Activated CD8-positive, alpha-beta memory T cell treated with anti-CD3 and anti-CD28 coated beads for 48 hours (primary cell): Measurements from ENCODE around the gene MBNL1.
"Not testable (repeated sequence)": the region's sequence is repeated elsewhere in the genome, so short reads cannot be mapped to it uniquely, and the experiment has no call there.

ENCODE experiments used
- DNase-seq, 3 experiments: peaks; one replicate each; pipeline ENCODE4 v3.0.0-alpha.2; 2020; ENCODE audit warnings: low read depth in 2 of 3, low spot score in 2 of 3

MBNL1 gene

DNA sequence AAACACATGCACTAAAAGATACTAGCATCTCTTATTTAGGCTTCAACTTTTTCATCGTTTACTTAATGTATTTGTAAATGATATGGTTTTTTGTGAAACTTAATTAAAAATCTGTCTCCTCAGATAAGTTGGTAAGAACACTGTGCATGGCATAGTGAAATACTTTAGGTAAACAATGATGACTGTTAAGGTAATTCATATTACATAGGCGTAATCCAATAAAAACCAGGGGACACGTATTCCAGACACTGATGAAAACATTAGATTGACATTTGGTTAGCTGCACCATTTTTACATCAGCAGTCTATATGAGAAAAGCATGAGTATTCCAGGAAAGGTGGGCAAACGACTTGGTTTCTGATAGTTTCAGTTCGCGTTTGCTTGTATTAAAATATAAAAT is 170.0 kb downstream of the MBNL1 start:
- no peak for DNase-seq

DNA sequence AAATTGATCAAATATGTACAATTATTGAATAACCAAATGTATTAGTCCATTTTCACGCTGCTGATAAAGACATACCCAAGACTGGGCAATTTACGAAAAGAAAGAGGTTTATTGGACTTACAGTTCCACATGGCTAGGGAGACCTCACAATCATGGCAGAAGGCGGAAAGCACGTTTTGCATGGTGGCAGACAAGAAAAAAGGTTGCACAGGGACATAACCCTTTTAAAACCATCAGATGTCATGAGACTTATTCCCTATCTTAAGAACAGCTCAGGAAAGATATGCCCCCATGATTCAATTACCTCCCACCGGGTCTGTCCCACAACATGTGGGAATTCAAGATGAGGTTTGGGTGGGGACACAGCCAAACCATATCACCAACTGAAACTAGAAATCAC is 171.5 kb downstream of the MBNL1 start:
- not testable (repeated sequence) for DNase-seq

DNA sequence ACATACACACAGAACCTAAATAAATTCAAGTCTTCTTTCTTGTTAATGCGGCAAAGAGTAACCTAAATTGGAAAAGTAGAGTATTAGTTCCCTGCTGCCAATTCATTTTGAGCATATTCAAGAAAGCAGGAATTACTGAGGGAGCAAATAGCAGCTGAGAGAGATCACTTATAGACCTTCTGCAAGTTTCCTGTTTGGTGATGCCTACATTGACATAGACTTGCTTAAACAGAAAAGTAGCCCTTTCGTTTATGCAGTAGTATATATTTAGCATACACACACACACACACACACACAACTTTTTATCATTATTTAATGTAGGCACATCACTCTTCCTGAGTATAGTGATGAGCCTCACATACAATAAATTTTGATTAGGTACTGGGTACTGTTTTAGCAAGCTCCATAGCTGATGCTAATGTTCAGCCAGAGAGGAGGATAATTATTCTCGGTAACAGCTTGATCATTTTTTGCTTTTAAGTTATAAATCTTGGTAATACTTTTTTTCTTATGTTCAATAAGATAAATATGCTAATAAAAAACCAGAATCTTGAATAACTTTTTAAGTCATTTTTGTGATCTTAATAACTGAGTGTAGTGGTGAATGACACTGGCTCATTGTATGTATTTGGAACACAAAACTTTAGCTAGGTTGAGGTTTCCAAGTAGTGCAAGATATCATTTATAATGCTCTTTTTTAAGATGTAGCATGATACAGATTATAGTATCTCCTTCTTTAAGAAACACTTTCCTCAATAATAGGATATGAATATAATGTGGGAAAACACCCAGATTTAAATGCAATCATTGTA is 174.7 kb downstream of the MBNL1 start:
- DNase-seq, result no peak

- no peak for DNase-seq
Measured at GRCh38 chr3:152444029-152444641, 175.4 kb downstream of the MBNL1 start.

GRCh38 chr3:152445212-152445611 is 176.5 kb downstream of the MBNL1 start:
- DNase-seq, result no peak

GRCh38 chr3:152446495-152446894 is 177.8 kb downstream of the MBNL1 start:
- DNase-seq, result no peak

- no peak for DNase-seq
Measured at GRCh38 chr3:152447511-152447910, 178.8 kb downstream of the MBNL1 start.

GRCh38 chr3:152448091-152448490 is 179.4 kb downstream of the MBNL1 start:
- DNase-seq, result no peak

DNA sequence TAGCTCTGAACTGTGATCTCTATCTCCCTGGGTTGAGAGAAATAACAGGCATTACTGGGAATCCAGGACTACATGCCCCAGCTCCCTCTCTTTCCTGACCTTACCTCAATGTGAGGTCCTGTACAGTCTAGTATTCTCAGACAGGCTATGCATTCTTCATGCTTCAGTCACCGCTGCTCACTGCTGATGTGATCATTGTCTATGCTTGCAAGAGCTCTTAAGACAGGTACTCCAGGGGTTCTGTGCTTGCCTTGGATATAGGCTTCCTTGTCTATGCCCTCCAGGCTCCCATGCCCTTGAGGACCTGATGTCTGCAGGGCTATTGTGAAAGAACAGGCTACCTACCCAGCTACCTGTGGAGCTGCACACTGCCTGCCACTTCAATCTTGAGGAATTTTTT is 183.6 kb downstream of the MBNL1 start:
- DNase-seq, result no peak

DNA sequence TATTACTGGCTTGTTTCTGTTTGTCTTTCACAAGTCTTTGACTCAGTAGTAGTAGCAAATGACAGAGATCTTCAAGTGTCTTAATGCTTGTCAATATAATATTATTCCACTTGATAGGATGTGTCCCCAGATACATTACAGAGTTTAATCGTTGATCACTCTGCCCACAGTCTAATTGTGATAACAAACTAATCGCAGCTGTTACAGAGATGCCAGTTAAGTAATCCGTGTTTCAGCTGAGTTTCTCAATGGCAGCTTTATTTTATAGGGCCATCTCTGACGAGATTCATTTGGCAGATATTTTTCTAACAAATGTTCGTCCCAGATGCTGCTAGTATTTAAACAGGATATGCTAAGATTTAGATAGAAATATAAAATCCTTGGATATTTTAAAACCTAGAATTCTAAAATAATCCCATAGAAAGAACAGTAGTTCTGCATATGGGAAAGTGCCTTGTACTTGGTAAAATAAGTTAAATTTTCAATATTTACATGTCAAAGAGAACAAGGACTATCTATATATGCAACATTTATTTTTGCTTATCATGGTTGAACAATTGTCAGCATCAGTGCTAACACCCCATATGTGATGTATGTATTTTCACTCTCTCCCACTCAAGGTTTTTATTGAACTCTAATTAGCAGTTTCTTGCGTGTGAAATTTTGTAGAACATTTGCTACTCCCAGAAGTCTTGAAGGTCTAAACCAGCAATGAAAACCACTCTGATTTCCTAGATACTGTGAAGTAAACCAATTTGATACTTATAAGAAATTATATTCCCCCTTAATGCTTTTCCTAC is 185.5 kb downstream of the MBNL1 start:
- DNase-seq, result no peak

- DNase-seq, result no peak
Measured at GRCh38 chr3:152455989-152456388, 187.3 kb downstream of the MBNL1 start.

- DNase-seq, result no peak
Measured at GRCh38 chr3:152457500-152458375, 189.0 kb downstream of the MBNL1 start.

DNA sequence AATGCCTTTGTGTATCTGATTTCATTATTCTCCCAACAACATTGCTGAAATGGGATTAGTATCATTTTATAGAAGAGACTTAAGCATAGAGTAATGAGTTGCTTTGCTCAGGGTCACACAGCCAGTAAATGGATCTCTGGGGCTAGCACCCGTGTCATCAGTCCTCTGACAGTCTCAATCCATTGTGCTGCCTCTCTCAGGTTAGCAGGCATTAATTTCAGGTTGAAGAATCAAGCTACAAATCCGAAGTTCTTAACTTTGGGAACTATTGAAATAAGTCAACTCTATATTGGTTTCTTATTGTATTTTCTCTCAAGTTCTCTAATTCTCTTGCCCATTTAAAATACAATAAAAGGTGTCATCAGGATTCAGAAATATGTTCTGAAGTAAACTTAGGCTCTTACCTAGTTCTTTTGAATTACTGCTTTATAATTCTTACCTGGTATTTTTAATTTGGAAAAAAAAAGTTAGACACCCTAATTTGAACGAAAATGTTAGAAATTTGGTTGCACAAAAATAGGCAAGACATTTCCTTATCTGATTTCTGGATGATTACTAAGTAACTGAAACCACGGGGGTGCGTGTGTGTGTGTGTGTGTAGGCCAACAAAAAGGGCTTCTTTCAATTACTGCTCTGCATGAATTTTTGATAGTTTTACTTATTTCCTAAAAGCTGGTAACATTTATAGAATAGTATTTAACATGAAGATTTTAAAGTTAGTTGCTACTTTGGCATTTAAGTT is 189.8 kb downstream of the MBNL1 start:
- no peak for DNase-seq

DNA sequence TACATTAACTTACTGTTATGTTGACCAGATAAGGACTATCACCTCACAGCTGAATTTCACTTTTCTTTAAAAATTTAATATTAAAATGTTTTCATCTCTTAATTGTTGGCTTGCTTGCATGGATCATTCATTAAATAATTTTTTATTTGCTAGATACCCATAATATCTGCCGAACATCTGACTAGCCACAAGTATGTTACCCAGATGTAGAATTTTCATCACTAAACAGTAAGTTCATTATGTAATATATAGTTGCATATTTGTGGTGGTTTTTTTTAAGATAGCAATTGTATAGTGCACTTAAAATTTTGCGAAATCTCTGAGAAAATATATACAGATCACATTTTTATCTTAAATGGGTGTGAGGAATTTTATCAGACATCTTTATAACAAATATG is 190.4 kb downstream of the MBNL1 start:
- no peak for DNase-seq

- no peak for DNase-seq
Measured at GRCh38 chr3:152459572-152459971, 190.8 kb downstream of the MBNL1 start.

- no peak for DNase-seq
Measured at GRCh38 chr3:152460936-152461335, 192.2 kb downstream of the MBNL1 start.

DNA sequence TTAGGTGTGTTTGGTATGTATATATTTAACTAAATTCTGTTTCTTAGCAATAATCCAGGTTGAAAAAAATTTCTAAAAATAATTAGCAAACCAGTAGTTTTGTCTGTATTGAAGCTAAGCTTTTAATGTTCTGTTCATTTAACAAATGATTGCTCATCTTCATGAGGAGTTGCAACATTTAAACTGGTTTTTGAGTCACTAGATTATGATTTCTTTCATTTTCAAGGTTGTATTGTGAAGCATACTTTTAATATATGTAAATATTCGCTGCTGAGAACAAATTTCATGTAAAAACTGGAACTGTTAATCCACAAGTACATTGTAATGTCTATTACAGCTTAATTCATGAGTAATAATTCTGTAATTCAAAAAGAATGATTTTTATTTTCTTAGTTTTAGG is 192.7 kb downstream of the MBNL1 start:
- no peak for DNase-seq

DNA sequence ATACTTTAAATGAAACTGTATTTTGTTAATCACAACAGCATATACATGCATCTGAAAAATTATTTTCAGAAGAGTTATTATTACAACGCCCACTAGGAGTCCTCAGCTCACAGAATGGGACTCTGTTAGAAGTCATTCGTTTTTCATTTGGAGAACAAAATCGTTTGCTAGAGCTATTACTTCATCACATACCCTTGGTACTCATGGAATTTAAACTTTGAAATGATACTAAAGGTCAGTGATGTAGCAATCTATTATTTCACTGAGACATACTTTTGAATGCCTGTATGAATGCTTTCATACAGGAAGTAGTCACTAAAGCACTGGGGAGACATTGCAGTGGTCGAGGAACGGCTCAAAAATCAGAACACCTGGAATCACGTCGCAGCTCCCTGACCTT is 198.1 kb downstream of the MBNL1 start:
- DNase-seq, result no peak

GRCh38 chr3:152469248-152470025 is 200.7 kb downstream of the MBNL1 start:
- no peak for DNase-seq

DNA sequence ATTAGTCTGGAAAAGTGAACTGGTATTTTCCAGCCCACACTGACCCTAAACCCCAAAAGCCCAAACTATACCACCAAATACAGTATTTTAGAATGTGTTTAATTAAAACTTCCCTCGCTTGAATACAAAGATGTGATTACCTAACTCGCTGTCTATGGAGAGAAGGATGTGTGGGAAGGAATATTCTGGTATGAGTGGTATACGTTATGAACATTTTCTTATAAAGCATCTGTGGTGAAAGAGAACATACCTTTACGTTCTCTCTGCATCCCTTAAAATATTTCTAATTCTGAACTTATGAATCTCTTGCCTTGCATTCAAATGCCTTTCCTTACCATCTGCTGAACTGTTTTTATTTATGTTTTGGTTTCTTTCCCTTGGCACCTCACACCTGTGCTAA is 201.4 kb downstream of the MBNL1 start:
- DNase-seq, result no peak
